ENCODE results near the gene APOL2.
"Not testable (repeated sequence)": the region's sequence is repeated elsewhere in the genome, so short reads cannot be mapped to it uniquely, and the experiment has no call there.

APOL2 gene

GRCh38 chr22:36261675-36262074, 22.3 kb upstream of the APOL2 start:
- DNase-seq, result not testable (repeated sequence)

- no peak for DNase-seq
These were observed 20.4 kb upstream of the APOL2 start for GRCh38 chr22:36259615-36260300.

- peak; percentile 82 for DNase-seq
These were observed 19.6 kb upstream of the APOL2 start for GRCh38 chr22:36258701-36259614.

- DNase-seq, result no peak
These were observed 18.8 kb upstream of the APOL2 start for GRCh38 chr22:36257948-36258670.

- DNase-seq, result no peak
These were observed 18.0 kb upstream of the APOL2 start for GRCh38 chr22:36257308-36257707.

GRCh38 chr22:36256478-36256877, 17.2 kb upstream of the APOL2 start:
- no peak for DNase-seq

- DNase-seq, result not testable (repeated sequence)
These were observed 16.2 kb upstream of the APOL2 start for GRCh38 chr22:36255572-36255971.

GRCh38 chr22:36253523-36254490, 14.5 kb upstream of the APOL2 start:
- DNase-seq, result no peak

- peak; percentile 31 for DNase-seq
These were observed 13.6 kb upstream of the APOL2 start, which contains the start of gene APOL1 for GRCh38 chr22:36252754-36253522. Gene APOL1 (plus strand): TSS chr22:36253133. CDS start chr22:36254956, 1,823 bp downstream.

- DNase-seq, result not testable (repeated sequence)
These were observed 12.8 kb upstream of the APOL2 start for GRCh38 chr22:36251979-36252608.

- not testable (repeated sequence) for DNase-seq
These were observed 11.1 kb upstream of the APOL2 start for GRCh38 chr22:36250292-36250960.

GRCh38 chr22:36249160-36249559, 9.8 kb upstream of the APOL2 start:
- no peak for DNase-seq

- no peak for DNase-seq
These were observed 8.6 kb upstream of the APOL2 start for GRCh38 chr22:36247955-36248354.

- DNase-seq, result no peak
These were observed 7.4 kb upstream of the APOL2 start for GRCh38 chr22:36246718-36247117.

GRCh38 chr22:36245805-36246356, 6.6 kb upstream of the APOL2 start:
- DNase-seq, result no peak

GRCh38 chr22:36244522-36245391, 5.4 kb upstream of the APOL2 start:
- DNase-seq, result no peak

- DNase-seq, result no peak
These were observed 4.7 kb upstream of the APOL2 start for GRCh38 chr22:36243986-36244385.

- no peak for DNase-seq
These were observed 252 bp downstream of the APOL2 start for GRCh38 chr22:36239150-36239400.

All from NCI-H2029 (cell line).